Activated B cell treated with CpG ODN at 0.5 μM for 24 hours (primary cell): ENCODE data around the gene SEMA3F. TPM values are rescaled to one million over a fixed set of nuclear protein-coding genes. Genes with fewer than 3 reads are reported as not detected.

Experiments used
- ATAC-seq: fragments of 200-7000 bp; cut with Tn5 transposase; one replicate; pipeline ENCODE4 v1.10.0; 2021; ENCODE audit warnings: low read depth, mild to moderate bottlenecking, moderate library complexity
- CTCF ChIA-PET: fragments of 350-600 bp; sonication (Branson Sonifier 250); formaldehyde crosslinking; loops from one replicate; lab custom pipeline; 2021; ENCODE audit warnings: antibody characterized with exemption; lab: Charles Lee
- POLR2A ChIA-PET: fragments of 350-600 bp; sonication (Branson Sonifier 250); formaldehyde crosslinking; loops from one replicate; lab custom pipeline; 2021; ENCODE audit warnings: antibody characterized with exemption; lab: Charles Lee
- DNase-seq: peaks from one replicate; pipeline ENCODE4 v3.0.0; 2022
- H3K27ac Mint-ChIP-seq: one replicate; pipeline ENCODE4 v1.8.0; 2020; ENCODE audit warnings: mixed read lengths
- H3K27me3 Mint-ChIP-seq: one replicate; pipeline ENCODE4 v1.8.0; 2021; ENCODE audit warnings: mixed read lengths
- H3K36me3 Mint-ChIP-seq: one replicate; pipeline ENCODE4 v1.8.0; 2021; ENCODE audit warnings: low read depth, mixed read lengths
- H3K4me1 Mint-ChIP-seq: one replicate; pipeline ENCODE4 v1.8.0; 2021; ENCODE audit warnings: mixed read lengths
- H3K4me3 Mint-ChIP-seq: one replicate; pipeline ENCODE4 v1.8.0; 2020; ENCODE audit warnings: mild to moderate bottlenecking, mixed read lengths
- H3K9me3 Mint-ChIP-seq: one replicate; pipeline ENCODE4 v1.8.0; 2020; ENCODE audit warnings: mixed read lengths
- intact Hi-C: fragments of 100-400 bp; cut with micrococcal nuclease; formaldehyde crosslinking; loops from one replicate; pipeline ENCODE4 v1.15.1; 2024
- total RNA-seq: library from RNA; stranded (reverse); gene quantifications from 2 replicates; pipeline ENCODE4 v1.2.3, GENCODE V29; 2022
- TF ChIP-seq, protein P1 (sequence below): fragments of 200-600 bp; IDR thresholded peaks from one replicate; pipeline ENCODE4 v1.8.0; 2022; ENCODE audit warnings: antibody characterized with exemption, mild to moderate bottlenecking

SEMA3F gene
- total RNA-seq, 1 donor from 2014 or later, result not detected

DNA sequence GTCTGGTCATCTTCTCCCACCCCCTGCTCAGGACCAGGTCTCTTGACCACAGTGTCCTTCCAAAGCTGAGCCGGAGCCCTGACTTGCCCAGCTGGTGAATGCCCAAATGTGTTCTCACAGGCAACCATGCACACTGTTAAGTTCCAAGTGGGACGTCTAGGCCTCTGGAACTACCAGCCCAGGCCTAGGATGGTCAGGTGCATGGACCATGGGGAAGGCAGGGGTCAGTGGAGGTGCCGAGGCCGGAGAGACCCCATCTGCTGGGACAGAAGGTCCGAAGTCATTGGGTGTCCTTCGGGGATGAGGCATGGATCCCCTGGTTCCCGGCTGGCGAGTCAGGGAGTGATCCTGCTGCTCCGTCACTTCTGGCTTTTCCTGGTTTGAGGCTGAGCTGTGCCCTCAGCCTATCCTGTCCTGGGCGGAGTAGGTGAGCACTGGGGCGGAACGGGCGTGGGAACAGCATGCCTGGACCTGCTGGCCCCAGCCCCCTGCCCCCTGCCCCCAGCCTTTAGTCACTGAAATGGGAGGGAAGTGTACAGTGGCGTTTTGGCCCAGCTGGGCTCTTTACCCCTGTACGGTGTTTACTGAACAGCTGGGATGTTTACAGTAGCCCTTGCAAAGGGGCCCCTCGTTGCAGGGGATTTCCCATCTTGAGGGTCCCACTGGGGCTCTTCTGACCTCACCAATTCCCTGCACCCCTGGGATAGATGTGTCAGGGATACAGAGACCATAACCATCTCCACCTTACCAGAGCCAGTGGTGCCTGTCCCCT, 12.1 kb downstream of the SEMA3F start:
- CTCF ChIA-PET, result no interaction called here
- no peaks in the 10 kb centered on the region for H3K36me3 Mint-ChIP-seq
- H3K9me3 Mint-ChIP-seq, result no peaks in the 10 kb centered on the region
- POLR2A ChIA-PET, result no interaction called here
- TF ChIP-seq, protein P1, sequence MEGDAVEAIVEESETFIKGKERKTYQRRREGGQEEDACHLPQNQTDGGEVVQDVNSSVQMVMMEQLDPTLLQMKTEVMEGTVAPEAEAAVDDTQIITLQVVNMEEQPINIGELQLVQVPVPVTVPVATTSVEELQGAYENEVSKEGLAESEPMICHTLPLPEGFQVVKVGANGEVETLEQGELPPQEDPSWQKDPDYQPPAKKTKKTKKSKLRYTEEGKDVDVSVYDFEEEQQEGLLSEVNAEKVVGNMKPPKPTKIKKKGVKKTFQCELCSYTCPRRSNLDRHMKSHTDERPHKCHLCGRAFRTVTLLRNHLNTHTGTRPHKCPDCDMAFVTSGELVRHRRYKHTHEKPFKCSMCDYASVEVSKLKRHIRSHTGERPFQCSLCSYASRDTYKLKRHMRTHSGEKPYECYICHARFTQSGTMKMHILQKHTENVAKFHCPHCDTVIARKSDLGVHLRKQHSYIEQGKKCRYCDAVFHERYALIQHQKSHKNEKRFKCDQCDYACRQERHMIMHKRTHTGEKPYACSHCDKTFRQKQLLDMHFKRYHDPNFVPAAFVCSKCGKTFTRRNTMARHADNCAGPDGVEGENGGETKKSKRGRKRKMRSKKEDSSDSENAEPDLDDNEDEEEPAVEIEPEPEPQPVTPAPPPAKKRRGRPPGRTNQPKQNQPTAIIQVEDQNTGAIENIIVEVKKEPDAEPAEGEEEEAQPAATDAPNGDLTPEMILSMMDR, result no peak
- H3K27me3 Mint-ChIP-seq, result peaks cover 2% of the 10 kb centered on the region
- intact Hi-C loops, result no loop called here
- ATAC-seq, result no peak
- no peak overlapping the region for H3K27ac Mint-ChIP-seq
- H3K4me1 Mint-ChIP-seq, result no peaks in the 10 kb centered on the region
- DNase-seq, result no peak
- H3K4me3 Mint-ChIP-seq, result no peak overlapping the region

DNA sequence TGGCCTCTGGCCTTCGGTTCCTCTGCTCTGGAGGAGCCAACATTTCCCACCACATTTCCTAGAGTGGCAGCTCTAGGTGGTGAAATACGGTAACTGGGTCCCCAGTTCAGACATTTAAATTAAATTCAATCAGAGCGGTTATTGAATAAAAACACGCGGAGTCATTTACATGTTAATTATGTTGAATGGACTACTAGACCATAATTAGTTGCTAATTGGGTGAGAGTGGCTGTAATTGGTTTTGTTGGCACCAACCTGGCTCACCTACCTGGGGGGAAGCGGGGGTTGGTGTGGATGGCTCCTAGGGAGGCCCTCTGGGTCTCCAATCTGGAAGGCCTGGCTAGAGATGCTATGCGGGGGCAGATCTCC, 12.7 kb downstream of the SEMA3F start:
- no peak overlapping the region for H3K4me3 Mint-ChIP-seq
- CTCF ChIA-PET, result no interaction called here
- no peaks in the 10 kb centered on the region for H3K9me3 Mint-ChIP-seq
- H3K27ac Mint-ChIP-seq, result no peak overlapping the region
- no peaks in the 10 kb centered on the region for H3K36me3 Mint-ChIP-seq
- intact Hi-C loops, result no loop called here
- ATAC-seq (no peak), DNase-seq (no peak)
- TF ChIP-seq, protein P1, result no peak
- H3K4me1 Mint-ChIP-seq, result no peaks in the 10 kb centered on the region
- POLR2A ChIA-PET, result no interaction called here
- peaks cover 2% of the 10 kb centered on the region for H3K27me3 Mint-ChIP-seq

DNA sequence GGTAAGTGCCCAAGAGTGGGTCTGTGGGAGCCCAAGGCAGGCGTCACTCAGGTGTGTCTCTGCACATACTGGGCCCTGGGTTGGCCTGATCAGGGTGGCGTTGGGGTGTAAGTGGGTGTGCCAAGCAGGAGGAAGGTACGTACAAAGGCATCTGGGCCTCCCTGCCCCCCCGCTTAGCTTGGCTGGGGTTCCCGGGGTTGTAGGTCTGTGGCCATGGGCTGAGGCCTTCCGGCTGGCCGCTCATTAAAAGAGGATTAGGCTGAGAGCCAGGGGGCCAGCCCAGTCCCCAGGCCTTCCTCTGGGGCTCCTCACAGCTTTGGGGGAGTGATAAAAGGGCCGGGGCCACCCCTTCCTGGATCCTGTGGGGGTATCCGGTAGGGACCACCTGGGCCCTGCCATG, 13.3 kb downstream of the SEMA3F start:
- H3K9me3 Mint-ChIP-seq, result no peaks in the 10 kb centered on the region
- CTCF ChIA-PET, result no interaction called here
- POLR2A ChIA-PET, result no interaction called here

DNA sequence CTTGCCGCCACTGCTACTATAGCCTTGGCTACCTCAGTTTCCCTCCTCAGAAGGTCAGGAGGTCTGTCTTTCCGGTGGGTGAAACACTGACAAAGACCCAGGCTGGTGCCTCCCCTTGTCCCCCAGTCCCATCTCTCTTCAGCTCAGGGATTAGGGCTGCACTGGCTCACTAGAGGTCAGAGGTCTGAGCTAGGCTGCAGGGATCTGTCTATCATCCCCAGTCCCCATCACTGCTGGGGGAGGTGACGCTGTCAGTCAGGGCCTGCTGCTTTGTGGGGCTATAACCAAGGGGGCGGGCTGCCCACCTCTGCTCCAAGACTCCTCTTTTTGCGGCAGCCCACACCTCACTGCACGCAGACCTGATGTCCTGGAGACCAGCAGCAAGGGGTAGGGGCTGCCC, 13.7 kb downstream of the SEMA3F start:
- Mint-ChIP-seq H3K9me3 (no peaks in the 10 kb centered on the region), H3K27me3 (peaks cover 2% of the 10 kb centered on the region)

More for the DNA sequence above, 13.3 kb downstream of the SEMA3F start:
- Mint-ChIP-seq H3K4me3 (no peak overlapping the region), H3K27ac (no peak overlapping the region), H3K27me3 (peaks cover 2% of the 10 kb centered on the region), H3K4me1 (no peaks in the 10 kb centered on the region), H3K36me3 (no peaks in the 10 kb centered on the region)
- ATAC-seq, result no peak
- DNase-seq, result no peak
- TF ChIP-seq, protein P1, result no peak
- intact Hi-C loops, result no loop called here

DNA sequence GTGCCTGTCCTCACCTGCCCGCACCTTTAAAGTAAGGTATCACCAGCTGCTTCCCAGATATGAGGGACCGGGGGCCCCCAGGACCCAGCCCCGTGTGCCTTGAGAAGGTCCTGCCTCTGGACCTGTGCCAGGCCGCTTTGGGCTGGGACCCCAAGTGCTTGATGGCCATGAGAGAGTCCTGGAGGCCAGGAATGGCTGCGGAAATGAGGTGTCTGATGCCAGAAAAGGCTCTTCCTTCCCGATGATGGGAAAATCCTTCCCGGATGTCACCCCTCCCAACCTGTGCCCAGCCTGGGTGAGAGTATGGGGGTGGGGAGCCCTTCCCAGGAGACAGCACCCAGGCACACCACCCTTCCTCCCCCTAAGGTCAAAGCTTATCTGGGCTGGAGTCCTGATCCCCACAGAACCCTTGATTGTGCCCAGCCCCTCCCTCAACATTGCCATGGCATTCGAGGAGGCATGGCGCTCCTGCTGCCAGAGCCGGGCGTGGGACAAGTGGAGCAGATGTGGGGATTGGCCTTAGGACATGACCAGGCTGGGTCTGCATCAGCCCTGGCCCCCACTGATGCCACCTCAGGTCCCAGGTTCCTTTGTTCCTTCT, 14.2 kb downstream of the SEMA3F start:
- ATAC-seq (no peak), DNase-seq (no peak)
- TF ChIP-seq, protein P1, result no peak
- ChIA-PET CTCF (no interaction called here), POLR2A (no interaction called here)
- peaks cover 2% of the 10 kb centered on the region for H3K4me1 Mint-ChIP-seq
- H3K27me3 Mint-ChIP-seq, result peaks cover 2% of the 10 kb centered on the region
- H3K9me3 Mint-ChIP-seq, result no peaks in the 10 kb centered on the region
- intact Hi-C loops, result no loop called here
- H3K4me3 Mint-ChIP-seq, result no peak overlapping the region
- H3K36me3 Mint-ChIP-seq, result no peaks in the 10 kb centered on the region
- H3K27ac Mint-ChIP-seq, result no peak overlapping the region

More for the DNA sequence above, 13.7 kb downstream of the SEMA3F start:
- intact Hi-C loops, result no loop called here
- DNase-seq (no peak), ATAC-seq (no peak)
- Mint-ChIP-seq H3K36me3 (no peaks in the 10 kb centered on the region), H3K27ac (no peak overlapping the region), H3K4me3 (no peak overlapping the region), H3K4me1 (peaks cover 1% of the 10 kb centered on the region)
- POLR2A ChIA-PET, result no interaction called here
- TF ChIP-seq, protein P1, result no peak
- CTCF ChIA-PET, result no interaction called here
